GM12801 (cell line): ENCODE results near the gene GRB2.

ENCODE experiments used
- TF ChIP-seq, protein P1 (sequence below): IDR thresholded peaks from one replicate; pipeline ENCODE4 v1.5.1; 2011; ENCODE audit warnings: control low read depth; ENCODE audit not compliant: insufficient read length; ENCODE audit errors: extremely low read depth

Gene GRB2

DNA sequence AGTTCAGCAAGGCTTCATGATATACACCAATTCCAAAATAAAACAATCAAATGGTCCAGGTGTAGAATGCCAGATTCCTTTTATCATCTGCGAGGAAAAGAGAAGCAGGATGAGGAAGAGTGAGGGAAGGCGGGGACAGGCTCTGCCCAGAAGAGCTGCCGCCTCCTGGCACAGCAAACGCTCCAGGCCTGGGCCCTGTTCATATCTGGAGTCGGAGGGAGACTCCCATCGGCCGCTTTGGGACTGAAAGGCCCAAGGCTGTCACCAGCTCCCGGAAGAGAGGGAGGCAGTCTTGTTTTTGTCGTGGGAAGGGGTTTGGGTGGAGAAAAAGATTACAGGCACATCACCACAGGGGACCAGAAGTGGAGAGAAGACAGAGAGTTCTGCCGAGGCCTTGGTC is 87.3 kb downstream of the GRB2 start:
- TF ChIP-seq, protein P1, sequence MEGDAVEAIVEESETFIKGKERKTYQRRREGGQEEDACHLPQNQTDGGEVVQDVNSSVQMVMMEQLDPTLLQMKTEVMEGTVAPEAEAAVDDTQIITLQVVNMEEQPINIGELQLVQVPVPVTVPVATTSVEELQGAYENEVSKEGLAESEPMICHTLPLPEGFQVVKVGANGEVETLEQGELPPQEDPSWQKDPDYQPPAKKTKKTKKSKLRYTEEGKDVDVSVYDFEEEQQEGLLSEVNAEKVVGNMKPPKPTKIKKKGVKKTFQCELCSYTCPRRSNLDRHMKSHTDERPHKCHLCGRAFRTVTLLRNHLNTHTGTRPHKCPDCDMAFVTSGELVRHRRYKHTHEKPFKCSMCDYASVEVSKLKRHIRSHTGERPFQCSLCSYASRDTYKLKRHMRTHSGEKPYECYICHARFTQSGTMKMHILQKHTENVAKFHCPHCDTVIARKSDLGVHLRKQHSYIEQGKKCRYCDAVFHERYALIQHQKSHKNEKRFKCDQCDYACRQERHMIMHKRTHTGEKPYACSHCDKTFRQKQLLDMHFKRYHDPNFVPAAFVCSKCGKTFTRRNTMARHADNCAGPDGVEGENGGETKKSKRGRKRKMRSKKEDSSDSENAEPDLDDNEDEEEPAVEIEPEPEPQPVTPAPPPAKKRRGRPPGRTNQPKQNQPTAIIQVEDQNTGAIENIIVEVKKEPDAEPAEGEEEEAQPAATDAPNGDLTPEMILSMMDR, result no peak

DNA sequence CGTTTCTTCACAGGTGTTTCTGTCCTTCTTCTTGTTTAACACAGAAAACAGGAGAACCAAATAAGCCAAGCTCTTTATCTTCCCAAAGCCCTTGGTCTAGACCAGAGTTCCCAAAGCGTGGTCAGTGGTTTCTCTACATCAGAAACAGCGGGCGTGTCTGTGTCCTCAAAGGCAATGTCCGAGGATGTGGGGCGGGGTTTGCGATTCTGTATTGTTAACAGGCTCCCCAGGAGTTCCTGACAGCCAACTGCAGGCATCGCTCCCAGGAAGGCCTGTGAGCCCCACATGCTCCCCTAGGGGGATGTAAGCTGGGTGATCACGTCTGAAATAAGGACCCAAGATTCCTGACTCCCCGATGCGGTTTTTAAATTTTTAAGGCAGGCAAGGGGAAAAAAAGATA is 87.8 kb downstream of the GRB2 start:
- TF ChIP-seq, protein P1, result no peak

DNA sequence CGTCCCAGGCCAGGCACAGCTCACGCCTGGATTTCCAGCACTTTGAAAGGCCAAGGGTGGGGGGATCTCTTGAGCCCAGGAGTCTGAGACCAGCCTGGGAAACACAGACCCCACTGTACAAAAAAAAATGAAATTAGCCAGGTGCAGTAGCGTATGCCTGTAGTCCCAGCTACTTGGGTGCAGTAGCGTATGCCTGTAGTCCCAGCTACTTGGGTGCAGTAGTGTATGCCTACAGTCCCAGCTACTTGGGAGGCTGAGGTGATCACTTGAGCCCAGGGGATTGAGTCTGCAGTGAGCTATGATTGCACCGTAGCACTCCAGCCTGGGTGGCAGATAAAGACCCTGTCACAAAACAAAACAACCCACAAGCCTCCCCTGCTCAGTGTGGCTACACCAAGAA is 89.2 kb downstream of the GRB2 start:
- TF ChIP-seq, protein P1, result no peak

DNA sequence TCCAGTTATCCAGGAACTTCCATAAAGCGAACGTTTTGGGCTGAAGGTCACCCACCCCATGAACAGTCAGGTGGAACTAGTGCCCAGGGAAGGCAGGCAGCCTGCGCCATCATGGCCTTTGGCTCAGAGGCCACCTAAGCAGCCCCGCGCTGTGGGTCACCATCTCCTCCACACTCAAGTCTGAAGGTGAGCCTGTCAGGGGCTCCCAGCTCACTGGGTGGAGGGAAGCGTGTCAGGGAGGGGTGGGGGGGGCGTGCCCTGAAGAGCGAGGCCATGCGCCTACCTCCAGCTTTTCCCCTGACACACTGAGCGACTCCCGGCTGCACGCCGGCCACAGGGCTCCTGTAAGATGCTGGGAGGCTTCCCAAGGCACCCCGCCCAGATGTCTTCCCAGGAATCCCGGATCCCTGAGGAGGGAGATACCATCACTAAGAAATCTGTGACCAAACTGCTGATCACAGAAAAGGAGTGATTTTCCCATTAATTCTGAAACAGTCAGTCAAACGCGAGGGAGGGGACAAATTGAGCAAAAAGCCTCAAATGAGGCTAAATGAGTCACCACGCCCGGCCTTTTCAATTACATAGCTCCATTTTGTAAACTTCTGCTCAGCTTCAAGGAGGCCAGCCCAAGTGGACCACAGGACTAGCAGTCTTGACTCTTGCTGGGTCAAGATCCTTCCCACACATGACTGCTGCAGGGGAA is 89.8 kb downstream of the GRB2 start:
- TF ChIP-seq, protein P1, result no peak

DNA sequence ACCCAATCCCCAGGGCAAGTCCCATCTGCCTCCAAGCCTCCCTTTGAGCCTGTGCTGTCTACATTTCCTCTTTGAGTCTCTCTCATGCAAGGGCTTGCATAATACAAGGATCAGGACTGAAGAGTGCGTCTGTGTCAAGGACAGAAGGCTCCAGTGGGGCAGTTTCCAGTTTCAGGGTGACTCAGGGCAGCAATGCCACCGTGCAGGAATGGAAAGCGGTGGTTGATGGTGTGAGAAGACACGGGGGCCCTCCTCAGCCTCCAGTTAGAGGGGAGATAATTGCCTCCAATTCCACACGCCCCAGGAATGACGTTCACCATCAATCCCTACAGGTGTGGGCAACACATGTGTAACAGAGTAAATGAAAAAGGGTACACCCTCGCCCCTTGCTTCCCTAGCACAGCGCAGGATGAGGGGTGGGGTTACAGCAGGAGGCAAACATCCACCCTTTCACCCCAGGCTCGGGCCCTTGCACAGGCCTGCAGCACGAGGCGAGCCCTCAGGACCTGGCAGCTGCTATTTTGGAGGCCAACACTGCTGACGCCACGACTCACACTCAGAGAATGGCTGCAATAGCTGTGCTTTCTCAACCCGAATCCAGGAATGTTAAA is 91.4 kb downstream of the GRB2 start:
- TF ChIP-seq, protein P1, result no peak

DNA sequence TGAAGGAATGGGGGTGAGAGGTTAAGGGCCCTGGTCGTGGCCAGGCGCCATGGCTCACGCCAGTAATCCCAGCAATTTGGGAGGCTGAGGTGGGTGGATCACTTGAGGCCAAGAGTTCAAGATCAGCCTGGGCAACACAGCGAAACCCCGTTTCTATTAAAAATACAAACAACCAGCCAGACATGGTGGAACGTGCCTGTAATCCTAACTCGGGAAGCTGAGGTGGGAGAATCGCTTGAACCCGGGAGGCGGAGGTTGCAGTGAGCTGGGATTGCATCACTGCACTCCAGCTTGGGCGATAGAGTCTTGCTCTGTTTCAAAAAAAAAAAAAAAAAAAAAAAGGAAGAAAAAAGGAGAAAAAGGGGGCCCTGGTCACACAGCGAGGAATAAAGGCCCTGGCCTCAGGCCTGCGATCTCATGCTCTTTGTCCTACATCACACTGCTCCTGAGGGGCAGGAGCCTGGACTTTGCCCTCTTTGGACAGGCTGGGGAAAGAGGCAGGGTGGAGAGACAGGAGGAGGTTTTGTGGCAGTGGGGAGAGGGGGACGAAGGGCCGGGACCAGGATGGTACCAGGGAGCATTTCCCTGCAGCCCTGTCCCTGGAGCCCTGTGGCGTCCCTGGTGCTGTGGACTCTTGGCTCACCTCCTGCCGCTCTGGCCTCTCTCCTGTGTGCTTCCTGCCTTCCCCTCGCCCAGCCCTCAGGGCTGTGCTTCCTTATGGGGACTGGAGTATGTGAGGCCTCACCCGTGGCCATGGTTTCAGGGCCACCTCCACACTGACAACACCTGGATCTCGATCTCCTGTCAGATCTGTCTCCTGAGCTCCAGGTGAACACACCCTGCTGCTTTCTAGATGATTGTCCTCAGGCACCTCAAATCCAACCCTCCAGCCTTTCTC is 96.5 kb downstream of the GRB2 start:
- TF ChIP-seq, protein P1, result no peak
